SKM-1 (cell line): ENCODE results near the gene FLVCR2.
"Not testable (repeated sequence)": the region's sequence is repeated elsewhere in the genome, so short reads cannot be mapped to it uniquely, and the experiment has no call there.

ENCODE experiments used
- DNase-seq: peaks from one replicate; lab custom pipeline; 2025; ENCODE audit not compliant: unreplicated experiment; lab: John Stamatoyannopoulos, UW

Gene FLVCR2

GRCh38 chr14:75591331-75591946 is 13.0 kb downstream of the FLVCR2 start:
- no peak for DNase-seq

- DNase-seq, result no peak
Measured at GRCh38 chr14:75591987-75592575, 13.7 kb downstream of the FLVCR2 start.

DNA sequence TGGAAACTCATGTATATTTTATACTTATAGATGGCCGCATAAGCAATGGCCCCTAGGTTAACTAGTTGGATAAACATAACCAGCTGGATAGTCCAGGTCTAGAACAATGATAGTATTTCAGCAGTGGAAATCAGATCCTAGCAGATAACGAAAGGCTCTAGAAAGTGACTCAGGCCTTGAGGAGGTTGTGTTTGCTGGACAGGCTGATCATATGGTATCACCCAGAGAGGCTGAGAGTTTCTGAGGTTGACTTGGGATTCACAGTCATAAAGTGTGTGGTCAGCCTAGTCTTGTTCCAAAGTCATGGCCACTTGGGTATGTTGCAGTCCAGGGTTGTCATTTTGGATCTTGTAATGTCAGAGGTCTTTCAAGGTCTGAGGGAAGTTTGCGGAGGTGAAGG is 16.8 kb downstream of the FLVCR2 start:
- DNase-seq, result no peak

- no peak for DNase-seq
Measured at GRCh38 chr14:75597149-75597548, 18.7 kb downstream of the FLVCR2 start.

GRCh38 chr14:75600100-75600499 is 21.7 kb downstream of the FLVCR2 start:
- not testable (repeated sequence) for DNase-seq

DNA sequence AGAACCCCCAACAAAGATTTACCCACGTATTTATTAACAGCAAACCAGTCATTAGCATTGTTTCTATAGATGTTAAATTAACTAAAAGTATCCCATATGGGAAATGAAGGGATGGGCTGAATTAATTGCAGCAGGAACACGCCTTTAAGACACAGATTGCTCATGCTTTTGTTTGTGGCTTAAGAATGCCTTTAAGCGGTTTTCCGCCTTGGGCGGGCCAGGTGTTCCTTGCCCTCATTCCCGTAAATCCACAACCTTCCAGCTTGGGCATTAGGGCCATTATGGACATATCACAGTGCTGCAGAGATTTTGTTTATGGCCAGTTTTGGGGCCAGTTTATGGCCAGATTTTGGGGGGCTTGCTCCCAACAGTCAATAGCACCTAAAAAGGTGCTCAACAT is 22.6 kb downstream of the FLVCR2 start:
- DNase-seq, result not testable (repeated sequence)

- no peak for DNase-seq
Measured at GRCh38 chr14:75602503-75602902, 24.1 kb downstream of the FLVCR2 start.

GRCh38 chr14:75604979-75605851 is 26.8 kb downstream of the FLVCR2 start:
- DNase-seq, result peak; percentile 3

- no peak for DNase-seq
Measured at GRCh38 chr14:75605916-75606315, 27.5 kb downstream of the FLVCR2 start.

GRCh38 chr14:75607044-75607443 is 28.6 kb downstream of the FLVCR2 start:
- DNase-seq, result no peak

DNA sequence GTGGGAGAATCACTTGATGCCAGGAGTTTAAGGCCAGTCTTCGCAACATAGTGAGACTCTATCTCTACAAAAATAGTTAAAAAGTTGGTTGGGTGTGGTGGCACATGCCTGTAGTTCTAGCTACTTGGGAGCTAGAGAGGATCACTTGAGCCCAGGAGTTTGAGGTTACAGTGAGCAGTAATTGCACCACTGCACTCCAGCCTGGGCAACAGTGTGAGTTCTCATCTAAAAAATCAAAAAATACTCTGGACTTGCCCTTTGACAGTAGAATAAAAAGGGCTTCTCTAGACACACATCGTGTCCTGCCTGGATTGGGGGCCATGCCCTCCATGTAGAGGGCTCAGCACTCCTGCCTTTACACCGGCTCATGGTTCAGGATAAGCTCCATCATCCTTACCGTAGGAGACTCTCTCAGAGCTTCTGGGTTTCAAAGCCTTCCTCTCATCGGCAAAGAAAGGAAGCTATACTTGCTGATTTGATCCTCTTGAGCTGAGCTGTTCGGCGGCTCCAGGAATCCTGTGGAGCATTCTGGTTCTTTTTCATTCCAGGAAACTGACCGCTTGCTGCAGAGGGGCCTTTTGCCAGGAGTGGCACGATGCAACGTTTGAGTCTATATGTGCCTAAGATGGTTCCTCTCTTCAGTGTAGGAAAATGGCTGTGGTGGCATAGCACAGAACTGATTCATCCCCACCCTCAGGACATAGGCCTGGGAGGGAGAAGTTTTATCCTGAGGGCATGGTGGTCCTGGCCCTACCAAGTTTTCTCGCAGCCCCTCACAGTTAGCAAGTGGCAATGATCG is 29.6 kb downstream of the FLVCR2 start:
- no peak for DNase-seq

DNA sequence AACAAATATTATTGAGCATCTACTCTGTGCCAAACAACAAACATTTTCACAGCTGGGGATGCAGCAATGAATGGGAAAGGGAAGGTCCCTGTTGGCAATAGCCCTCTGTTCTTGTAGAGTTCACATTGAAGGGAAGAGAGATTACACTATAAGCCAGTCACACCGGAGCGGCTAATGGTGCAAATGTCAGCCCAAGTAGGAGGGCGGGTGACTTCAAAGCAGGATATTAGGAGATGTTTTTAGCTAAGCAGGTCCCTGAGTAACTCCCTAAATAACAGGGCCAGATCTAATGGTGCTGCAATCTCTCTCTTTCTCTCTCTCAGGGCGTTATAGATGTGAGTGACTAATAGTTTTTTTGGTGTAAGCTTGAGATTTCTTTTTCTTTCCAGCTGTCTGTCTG is 30.7 kb downstream of the FLVCR2 start:
- no peak for DNase-seq

DNA sequence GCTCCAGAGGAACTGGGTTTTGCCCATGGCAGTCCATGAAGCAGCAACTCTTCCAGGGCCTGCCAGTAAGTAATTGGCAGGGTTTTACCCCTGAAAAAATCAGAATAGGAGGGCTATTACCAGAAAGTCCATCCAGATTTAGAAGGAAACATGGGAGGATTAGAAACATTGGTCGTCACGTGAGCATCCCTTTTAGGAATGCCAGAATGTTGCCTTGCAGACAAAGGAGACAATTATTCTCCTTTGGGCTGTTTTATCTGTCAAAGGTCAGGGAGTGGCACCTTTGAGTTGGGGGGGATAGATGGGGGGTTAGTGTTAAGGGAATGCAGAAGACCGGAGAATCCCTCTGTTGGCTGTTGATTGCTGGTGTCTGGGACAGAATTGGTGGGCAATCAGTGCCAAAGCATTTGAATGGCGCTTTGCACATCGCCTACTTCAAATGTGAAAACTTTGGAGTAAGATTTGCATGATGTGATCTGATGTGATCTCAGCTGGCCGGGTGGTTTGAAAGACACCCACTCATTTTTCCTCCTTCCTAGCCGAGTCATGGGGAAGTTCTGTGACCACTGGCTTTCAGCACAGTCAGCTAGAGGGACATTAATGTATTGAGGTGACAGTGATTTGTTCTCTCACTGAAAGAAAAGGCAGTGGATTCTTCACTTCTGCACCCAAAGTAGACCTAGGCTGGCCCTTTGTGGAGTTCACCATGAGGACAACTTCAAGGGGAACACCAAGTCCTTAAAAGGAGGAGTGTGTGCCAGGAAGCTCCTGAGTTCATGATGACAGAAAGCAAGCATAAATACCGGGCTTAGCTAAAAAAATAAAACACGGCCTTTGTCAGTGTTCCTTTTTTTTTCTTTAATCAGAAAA is 31.4 kb downstream of the FLVCR2 start:
- DNase-seq, result no peak

GRCh38 chr14:75610834-75611233 is 32.4 kb downstream of the FLVCR2 start:
- no peak for DNase-seq

- no peak for DNase-seq
Measured at GRCh38 chr14:75612157-75612556, 33.7 kb downstream of the FLVCR2 start.

GRCh38 chr14:75614179-75614578 is 35.8 kb downstream of the FLVCR2 start:
- DNase-seq, result no peak

GRCh38 chr14:75615200-75615599 is 36.8 kb downstream of the FLVCR2 start:
- DNase-seq, result peak; percentile 51

- DNase-seq, result no peak
Measured at GRCh38 chr14:75619548-75619947, 41.1 kb downstream of the FLVCR2 start.

DNA sequence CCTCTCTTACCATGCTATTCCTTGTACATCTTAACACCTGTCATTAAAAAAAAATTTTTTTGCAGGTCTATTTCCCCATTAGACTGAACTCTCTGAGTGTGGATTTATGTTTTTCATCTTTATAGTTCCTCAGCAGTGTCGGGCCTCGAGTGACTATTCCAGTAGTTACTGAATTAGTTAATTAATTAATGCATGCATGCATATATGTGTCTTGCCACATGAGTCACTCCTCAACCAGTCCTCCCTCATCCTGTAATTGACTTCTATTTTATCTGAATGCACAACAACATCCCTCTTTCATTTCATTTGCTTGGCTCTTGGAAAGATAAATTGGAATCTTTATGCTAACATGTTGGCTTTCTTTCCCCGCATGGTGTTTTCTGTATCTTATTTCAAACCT is 46.6 kb downstream of the FLVCR2 start:
- no peak for DNase-seq

- DNase-seq, result no peak
Measured at GRCh38 chr14:75626396-75626795, 48.0 kb downstream of the FLVCR2 start.
